CD4-positive, alpha-beta T cell treated with Interferon alpha-2 for 1 hour (primary cell): ENCODE measurements around the gene PSTPIP2.
"Not testable (repeated sequence)": the region's sequence is repeated elsewhere in the genome, so short reads cannot be mapped to it uniquely, and the experiment has no call there.

ENCODE experiments used
- DNase-seq, 2 donors: peaks; one replicate each; pipeline ENCODE4 v3.0.0-alpha.2; 2020 to 2022

Gene PSTPIP2, protein sequence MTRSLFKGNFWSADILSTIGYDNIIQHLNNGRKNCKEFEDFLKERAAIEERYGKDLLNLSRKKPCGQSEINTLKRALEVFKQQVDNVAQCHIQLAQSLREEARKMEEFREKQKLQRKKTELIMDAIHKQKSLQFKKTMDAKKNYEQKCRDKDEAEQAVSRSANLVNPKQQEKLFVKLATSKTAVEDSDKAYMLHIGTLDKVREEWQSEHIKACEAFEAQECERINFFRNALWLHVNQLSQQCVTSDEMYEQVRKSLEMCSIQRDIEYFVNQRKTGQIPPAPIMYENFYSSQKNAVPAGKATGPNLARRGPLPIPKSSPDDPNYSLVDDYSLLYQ

DNA sequence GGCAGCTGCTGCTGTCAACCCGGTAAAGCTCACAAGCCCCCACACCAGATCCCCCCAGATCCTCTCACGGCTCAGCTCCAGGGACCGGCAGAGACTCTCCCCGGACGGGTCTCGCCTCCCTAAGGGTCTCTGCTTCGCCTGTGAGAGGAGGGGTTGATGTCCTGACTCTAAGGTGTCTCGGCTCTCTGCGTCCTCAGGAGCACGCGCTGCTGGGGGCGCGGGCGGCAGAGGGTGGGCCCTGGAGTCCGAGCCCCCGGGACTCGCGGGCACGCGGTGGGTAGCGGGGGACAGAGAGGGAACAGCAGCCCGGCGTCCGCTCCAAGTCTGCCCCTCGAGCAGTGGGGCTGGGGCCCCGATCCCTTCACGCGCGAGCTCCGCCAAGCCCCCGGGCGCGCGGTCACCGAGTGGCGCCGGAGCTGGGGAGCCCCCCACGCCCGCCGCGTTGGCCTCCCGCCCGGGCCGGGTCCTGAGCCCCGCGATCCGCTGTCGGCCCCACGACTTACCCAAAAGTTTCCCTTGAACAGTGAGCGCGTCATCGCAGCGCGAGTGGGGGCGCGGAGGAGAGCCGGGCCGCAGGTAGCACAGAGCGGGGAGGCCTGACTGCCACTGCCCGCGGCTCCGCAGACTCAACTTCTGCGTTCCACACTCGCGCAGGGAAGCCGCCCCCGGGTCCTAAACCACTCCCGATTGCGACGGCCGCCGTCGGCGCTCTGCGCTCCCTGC lies at the start of gene PSTPIP2:
PSTPIP2 (minus strand) TSS at position 608 of the 723 bp plus-strand sequence; CDS start at position 536, 72 bp downstream.
- peak; percentile 65 to 72 for DNase-seq

DNA sequence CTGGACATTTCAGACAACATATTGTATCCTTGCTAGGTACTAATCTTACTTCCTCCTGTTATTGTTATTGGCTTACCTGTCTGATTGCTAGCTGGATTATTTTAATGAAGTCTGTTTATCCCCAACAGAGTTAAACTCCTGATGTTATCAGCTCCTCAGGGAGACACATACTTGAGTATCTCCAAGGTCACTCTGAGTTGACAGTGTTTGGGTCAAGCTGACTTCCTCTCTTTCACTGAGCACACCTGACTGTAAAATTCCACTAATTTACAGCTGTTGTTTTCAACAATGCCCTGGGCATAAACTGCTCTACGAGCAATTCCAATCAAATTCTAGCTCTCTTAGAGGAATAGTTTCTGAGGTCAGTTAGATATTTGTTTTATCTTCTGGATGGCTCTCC lies 41.7 kb upstream of the PSTPIP2 start:
- DNase-seq: no peak

DNA sequence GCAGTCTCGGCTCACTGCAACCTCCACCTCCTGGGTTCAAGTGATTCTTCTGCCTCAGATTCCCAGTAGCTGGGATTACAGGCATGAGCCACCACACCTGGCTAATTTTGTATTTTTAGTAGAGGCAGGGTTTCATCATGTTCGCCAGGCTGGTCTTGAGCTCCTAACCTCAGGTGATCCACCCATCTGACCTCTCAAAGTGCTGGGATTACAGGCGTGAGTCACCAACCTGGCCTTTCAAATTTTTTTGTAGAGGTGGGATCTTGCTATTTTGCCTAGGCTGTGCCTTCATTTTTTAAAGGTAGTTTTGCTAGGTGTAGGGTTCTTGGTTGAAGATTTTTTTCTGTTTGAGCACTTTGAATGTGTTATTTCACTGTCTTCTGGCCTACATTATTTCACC lies 38.3 kb upstream of the PSTPIP2 start:
- DNase-seq: no peak

DNA sequence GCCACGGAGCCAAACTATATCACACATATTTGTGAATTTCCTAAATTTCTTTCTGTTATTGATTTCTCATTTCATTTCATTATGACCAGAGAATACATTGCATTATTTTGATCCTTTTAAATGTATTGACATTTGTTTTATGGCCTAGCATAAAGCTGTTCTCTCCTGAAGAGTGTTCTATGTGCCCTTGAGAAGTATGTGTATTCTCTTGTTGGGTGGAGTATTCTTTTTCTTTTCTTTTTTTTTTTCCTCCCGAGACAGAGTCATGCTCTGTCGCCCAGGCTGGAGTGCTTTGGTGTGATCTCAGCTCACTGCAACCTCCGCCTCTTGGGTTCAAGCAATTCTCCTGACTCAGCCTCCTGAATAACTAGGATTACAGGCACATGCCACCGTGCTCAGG lies 37.3 kb upstream of the PSTPIP2 start:
- DNase-seq: no peak

DNA sequence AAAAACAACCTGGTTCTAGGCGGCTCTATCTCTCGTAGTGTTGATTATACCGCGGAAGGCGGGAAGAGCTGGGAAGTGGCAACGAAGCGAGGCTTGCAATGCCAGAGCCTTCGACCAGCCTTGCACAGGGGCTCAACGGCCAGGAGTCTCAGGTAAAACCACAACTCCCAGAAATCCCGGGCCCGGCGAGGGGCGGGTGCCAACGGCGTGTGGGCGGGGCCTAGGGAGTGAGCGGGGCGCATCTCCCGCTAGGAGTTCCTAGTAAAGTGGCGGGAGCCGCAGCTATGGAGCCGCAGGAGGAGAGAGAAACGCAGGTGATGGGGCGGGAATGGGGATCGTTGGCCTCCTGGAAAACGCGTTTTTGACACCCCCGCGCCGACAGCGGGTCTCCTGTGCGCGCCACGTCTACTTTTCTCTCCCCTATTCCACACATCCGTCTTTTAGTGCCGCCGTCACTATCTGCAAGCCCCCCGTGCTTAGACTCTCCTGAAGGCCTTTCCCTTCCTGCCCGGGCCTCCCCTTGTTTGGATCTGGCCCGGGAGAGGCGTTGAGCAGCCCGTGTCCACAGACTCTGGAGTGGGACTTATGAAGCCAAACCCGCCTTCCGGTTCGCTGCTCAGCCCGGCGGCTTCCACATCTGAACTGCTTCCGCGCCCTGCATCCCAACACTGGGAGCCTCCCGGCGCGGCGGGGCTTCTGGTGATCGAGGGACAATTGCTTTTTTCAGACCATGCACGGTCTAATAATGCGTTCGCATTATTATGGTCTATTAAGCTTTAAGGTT lies 32.3 kb upstream of the PSTPIP2 start, which contains the start of gene HAUS1:
HAUS1 (plus strand) TSS at position 258 of the 784 bp plus-strand sequence; CDS start at position 285, 27 bp downstream.
- DNase-seq: peak; percentile 71 to 84

DNA sequence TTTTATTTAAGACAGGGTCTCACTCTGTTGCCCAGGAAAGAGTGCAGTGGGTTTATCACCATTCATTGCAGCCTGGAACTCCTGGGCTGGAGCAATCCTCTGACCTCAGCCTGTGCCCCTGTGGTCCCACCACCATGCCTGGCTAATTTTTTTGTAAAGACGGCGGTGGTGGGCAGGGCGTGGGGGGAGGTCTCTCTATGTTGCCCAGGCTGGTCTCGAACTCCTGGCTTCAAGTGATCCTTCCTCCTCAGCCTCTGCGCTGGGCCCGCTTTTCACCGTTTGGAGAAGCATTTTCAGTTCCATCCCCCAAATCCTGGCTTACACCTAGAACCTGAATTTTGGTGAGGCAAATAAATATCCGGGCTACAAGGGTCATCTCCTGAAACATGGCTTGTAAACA lies 27.4 kb upstream of the PSTPIP2 start:
- DNase-seq: no peak

DNA sequence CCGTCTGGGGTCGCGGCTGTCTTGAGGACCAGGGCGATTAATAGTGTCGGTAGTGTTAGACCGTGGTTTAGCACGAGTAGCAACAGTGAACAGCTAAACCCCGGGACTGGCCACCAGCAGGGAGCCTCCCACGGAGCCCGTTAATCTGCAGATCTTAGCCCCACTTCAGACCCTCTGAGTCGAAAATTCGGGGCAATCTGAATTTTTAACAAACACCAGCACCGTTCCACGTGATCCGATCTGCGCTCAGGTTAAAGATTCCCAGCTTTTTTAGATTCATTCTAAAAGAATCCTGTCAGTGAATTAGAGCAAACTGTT lies 26.5 kb upstream of the PSTPIP2 start:
- DNase-seq: no peak

DNA sequence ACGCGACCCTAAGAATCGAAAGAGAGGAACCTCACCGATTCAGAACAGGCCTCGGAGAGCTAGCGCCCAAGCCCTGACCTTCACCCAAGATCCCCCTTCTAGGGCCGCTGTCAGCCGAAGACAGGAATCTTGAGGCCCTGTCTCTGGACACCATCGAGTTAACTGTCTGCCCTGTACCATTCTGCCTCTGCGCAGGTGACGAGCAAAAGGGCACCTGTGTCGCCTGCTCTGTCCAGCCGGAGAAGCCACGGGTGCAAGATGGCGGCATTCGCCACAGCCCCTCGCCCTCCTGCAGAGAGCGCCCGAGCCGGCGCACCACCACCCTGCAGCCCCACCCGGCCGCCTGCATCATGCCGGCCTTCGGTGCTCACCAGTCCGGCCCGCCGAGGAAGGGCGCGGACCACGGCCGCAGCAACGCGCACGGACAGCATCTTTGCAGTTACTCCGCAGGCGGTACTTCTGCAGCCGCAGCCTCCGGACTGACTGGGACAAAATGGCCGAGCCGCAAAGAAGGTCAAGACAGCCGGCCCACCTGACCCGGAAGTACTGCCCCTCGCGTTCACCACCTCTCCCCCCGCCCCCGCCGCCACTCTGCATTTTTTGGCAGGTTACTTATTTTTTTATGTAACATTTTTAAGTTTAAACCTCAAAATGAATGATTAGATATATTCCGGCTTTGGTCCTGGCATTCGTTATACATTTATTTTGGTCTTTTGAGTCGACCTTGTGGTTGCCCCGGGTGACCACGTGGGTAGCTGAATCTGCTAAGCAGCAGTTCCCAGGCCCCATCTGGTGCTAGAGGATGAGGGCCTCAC lies 25.9 kb upstream of the PSTPIP2 start, which contains the start of gene ATP5F1A:
ATP5F1A (minus strand) TSS at position 496 of the 815 bp plus-strand sequence; CDS start at position 431, 65 bp downstream.
- DNase-seq: peak; percentile 83 to 84

DNA sequence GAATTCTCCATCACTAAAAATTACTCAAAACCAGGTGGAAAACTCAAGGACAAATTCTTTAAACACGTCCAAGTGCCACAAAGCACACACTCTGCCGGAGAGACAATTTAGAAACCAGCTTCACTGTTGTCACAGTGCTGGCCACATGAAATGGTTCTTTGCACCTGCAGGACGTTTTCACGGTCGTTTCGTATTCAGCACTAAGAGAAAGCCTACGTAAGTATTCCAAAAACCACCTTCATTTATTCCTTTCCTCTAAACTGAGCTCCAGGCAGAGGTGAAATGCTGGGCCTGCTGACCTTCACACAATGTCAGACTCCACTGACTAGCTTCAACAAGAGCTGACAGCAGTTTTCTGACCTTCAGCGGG lies 25.4 kb upstream of the PSTPIP2 start:
- DNase-seq: peak in 1 of 2 donors; percentile 36

DNA sequence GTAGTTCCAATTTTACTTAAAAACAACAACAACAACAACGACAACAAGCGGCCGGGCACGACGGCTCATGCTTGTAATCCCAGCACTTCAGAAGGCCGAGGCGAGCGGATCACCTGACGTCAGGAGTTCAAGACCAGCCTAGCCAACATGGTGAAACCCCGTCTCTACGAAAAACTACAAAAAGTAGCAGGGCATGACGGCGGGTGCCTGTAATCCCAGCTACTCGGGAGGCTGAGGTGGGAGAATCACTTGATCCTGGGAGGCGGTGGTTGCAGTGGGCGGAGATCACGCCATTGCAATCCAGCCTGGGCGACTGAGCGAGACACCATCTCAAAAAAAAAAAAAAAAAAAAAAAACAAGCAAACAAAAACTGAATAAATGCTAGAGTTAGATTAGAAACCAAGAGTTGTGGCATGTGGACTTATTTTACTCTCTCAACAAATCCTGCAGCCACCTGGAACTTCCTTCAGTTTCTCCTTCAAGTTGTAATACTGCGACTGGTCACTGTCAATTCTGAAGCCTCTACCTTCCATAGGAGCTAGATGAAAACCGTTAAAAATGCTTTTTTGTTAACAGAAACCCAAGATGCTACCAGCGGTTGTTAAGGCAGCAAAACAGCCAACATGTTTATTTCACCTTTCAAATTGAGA lies 24.7 kb upstream of the PSTPIP2 start:
- peak in 1 of 2 donors; percentile 18 for DNase-seq

DNA sequence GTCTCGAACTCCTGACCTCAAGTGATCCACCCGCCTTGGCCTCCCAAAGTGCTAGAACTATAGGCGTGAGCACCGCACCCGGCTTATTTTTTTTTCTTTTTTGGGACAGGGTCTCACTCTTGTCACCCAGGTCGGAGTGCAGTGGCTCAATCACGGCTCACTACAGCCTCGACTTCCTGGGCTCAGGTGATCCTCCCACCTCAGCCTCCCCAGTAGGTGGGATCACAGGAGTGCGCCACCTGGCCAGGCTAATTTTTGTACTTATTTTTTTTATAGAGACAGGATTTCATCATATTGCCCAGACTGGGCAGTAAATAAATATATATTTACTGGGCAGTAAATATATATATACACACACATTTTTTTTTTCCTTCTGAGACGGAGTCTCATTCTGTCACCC lies 23.5 kb upstream of the PSTPIP2 start:
- no peak for DNase-seq

DNA sequence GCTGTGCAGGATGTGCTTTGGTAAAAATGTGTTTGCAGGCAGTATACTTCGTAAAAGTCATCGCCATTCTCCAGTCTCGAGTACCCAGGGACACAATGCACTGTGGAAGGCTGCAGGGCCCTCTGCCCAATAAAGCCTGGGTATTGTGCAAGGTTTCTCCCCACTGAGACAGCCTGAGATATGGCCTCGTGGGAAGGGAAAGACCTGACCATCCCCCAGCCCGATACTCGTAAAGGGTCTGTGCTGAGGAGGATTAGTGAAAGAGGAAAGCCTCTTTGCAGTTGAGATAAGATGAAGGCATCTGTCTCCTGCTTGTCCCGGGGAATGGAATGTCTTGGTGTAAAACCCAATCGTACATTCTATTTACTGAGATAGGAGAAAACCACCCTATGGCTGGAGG lies 16.4 kb upstream of the PSTPIP2 start:
- DNase-seq: not testable (repeated sequence)

DNA sequence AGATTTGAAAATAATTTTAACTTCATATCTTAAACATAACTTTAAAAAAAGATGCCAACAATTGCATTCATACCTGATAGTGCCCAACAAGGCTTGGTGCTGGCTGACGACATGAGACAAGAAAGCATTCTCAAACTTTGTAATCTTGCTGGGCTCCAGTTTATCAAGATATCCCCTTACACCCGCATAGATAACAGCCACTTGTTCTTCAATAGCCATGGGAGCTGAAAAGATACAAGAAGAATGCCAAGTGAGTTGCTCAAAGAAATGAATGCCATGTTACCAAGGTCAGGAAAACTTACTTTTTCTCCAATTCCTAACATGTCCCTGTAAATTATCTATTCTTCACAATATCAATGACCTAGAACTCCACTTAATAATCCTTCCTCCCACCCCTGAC lies 12.4 kb upstream of the PSTPIP2 start:
- no peak for DNase-seq

DNA sequence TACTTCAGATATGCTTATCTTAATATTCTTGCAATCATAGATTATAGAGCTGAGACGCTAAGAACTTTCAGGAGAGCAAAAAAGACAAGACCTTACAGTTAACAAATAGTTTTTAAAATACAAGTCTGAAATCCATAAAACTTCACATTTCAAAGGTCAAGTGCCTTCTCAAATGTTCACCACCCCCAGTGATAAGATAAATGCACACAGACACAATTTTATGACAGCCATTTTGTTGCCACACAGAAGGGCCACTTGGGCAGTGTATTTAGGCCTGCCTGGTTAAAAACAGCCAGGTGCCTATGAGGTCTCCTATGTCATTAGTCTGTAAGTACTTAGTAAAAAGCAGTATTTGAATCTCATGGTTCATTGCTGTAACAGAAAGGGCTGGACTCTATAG lies 8.1 kb upstream of the PSTPIP2 start:
- no peak for DNase-seq

DNA sequence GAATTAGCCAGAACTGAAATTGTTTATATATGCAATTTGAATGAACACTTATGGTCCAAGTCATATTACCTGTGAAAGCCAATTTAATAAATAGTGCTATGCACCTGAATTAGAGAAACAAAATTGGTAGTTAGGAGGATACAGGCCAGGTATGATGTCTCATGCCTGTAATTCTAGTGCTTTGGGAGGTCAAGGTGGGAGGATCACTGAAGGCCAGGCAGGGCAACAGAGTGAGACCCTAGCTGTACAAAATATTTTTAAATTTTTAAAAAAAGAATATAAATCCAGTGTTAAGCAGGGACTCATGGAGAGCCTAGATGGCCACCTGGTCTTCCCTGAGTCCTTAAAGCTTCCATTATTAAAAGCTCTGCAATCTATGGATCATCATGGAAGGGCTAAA lies 7.3 kb upstream of the PSTPIP2 start:
- no peak for DNase-seq

DNA sequence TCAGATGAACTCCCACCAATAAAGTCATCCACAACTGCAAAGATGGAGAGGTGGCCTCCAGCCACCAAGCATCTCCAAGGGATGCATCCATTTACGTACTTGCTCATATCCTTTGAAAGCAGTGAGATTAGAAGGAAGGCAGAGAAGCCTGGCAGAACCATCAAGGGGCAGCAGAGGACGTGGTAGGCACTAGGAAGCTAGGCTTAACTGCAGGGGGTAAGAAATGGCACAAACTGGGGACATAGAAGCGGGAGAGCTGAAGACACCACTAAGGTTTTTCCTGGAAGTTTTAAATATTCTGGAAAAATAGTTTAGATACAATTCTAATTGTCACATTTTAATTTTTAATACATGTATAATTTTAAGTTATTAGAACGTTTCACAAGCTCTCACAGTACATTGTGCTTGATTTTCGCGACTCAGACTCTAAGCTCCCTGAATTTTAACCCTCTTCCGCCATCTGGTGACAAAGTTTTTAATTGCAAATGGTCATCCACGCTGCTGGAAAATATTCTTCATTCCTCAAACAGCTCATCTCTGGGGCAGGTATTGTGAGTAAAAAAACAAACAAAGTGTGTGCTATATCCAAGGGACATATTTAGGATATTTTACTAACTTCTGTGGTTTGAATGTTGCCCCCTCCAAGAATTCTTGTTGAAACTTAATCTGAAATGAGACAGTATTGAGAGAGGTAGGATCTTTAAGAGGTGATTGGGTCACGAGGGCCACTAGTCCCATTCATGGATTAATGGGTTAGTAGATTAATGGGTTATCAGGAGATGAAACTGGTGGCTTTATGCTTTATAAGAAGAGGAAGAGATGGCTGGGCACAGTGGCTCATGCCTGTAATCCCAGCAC lies 1.6 kb upstream of the PSTPIP2 start:
- DNase-seq: peak; percentile 46 to 84

DNA sequence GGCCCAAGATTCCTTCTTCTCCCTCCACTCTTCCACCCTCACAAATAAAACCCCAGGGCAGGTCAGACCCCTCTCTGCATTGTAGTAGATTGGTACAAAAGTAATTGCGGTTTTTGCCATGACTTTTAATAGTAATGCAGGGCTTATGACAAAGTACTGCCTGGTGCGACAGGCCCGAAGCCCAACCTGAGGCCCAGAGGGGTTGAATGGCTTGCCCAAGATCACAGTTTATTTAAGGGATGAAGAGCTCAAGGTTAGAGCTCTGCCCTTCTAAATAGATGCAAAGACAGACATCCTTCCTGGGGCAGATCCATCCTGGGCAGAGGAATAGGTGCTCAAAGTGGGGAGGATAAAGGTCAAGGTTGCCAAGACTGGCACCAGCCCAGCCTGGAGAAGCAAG lies 899 bp upstream of the PSTPIP2 start:
- DNase-seq: no peak

DNA sequence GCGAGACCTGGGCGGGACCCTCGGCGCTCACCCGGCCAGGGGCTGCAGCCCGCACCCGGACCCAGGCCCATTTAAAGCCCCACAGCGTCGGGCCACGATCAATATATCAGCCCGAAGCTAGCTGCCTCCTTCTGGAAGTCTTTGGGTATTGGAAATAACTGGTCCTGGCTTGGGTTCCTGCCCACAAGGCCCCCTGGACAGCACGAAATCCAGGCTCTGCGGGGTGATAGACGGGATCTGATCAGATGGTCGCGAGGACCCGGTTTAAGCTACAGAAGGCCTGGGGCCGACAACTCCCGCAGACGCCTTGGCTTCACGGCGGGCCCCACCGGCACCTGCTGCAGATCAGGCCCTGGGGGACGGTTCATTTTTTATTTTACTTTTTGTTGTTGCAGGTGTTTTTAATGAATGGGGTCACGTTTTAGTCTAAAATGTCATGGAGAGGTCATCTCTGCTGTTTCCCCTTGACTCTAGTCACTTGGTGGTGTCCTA lies 362 bp upstream of the PSTPIP2 start:
- no peak for DNase-seq

DNA sequence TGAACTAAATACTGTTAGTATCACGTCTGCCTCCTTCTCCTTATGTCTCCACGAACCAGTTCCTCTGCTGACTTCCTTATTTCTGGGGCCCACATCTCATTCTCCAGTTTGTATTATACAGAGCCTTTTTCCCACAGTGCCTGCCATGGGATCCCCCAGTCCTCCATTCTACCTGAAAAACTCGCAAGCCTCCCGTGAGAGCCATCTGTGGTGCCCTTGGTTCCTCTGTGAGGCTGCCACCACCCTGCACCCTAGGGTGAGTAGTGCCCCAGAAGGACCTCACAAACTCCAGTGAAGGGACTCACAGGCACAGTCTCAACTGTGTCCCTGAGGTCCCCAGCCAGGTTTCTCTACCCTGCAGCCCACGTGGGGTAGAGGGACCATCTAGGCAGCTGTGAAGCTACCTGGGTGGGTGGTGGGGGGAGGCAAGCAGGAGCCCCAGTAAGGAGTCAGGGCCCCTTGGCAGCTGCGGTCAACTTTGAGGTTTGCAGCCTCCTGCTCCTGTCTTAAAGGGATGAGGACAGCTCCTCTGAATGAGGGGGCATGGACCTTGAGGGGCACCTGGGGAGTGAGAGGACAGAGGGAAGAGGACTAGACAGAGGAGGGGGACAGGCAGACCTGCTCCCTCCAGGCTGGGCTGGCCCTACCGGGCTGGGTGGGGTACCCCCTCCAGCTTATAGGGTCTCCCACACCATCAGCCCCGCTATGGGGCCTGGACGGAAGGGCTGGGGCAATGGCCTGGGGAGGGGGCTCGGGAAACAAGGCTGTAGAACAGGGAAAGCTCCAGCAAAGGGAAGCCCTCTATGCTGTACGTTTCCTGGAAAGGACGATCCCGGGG lies 1.0 kb downstream of the PSTPIP2 start:
- DNase-seq: peak; percentile 13 to 19

DNA sequence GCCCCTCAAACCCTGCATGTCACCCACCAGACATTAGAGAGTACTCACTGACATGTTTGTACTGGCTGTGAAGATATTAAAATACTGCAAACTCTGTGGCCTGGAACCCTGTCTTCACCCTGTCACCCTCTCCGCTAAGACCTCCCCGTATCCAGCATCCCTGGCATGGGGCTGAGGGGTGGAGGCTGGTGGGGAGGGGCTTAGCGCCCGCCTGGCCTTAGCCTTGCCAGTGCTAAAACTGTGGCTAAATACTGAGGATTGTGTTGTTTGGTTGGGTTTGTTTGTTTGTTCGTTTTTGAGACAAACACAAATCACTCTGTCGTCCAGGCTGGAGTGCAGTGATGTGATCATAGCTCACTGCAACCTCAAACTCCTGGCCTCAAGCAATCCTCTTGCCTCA lies 1.8 kb downstream of the PSTPIP2 start:
- no peak for DNase-seq
